GM10248 (cell line): ENCODE measurements around the gene ADAT3.

Experiments
- CTCF ChIA-PET: fragments of 300-600 bp; sonication (Branson Sonifier 250); formaldehyde crosslinking; extraction: SDS; loops from one replicate; lab custom pipeline; 2021; ENCODE audit warnings: antibody characterized with exemption; lab: Yijun Ruan, JAX
- POLR2A ChIA-PET: fragments of 350-650 bp; sonication (Branson Sonifier 250); formaldehyde crosslinking; extraction: SDS; loops from one replicate; lab custom pipeline; 2020; ENCODE audit warnings: antibody characterized with exemption; lab: Yijun Ruan, JAX
- DNase-seq: peaks from one replicate; pipeline ENCODE4 v3.0.0; 2012; ENCODE audit errors: extremely low spot score
- TF ChIP-seq, protein P1 (sequence below): IDR thresholded peaks from 2 replicates; pipeline ENCODE4 v1.5.1; 2012; ENCODE audit warnings: mild to moderate bottlenecking, low read depth; ENCODE audit errors: extremely low read depth, missing control alignments, control extremely low read depth

The ADAT3 gene

DNA sequence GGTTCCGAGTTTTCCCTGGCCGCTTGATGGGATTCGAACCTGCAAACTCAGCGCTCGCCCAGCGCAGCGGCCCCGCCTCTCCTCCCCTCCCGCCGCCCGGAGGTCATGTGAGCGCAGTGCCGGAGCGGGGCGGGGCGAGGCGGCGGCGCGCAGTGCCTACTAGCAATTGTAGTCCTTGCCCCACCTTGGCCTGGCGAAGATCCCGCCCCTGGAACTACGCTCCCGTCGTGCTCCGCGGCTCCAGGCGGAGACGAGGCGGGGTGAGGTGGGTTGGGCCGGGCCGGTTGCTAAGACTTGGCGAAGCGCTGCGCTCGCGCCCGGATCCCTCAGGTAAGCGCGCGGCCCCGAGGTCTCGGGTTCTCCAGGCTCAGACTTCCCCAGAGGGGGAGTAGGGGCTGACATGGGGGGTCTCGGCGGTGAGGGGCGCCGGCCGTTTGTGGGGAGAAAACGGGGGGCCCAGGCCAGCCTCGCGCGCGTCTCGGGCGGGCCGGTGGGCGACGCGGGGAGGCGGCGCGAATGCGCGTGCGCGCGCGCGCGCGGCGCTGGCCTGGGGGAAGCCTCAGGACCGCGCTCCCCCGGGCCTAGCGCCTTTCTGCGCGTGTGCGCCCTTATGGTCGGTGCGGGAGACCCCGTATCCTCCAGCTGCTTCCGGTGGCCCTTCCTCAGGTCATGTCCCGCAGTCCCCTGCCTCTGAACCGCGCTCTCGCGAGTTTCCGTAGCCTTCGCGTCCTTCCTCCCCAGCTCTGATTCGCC lies at the start of gene ADAT3, which contains the start of gene SCAMP4:
TSS of gene ADAT3 (plus strand) at position 290 of the 753 bp plus-strand sequence. CDS start 6,649 bp downstream, outside the sequence.
TSS of gene SCAMP4 (plus strand) at position 290 of the 753 bp plus-strand sequence. CDS start 9,621 bp downstream, outside the sequence.
- ChIA-PET POLR2A (interaction anchor here (1.1 kb wide), 1 partner anchor 18 kb away, joined by 3 read pairs; no protein-coding TSS in a partner anchor), CTCF (interaction anchor here (1.0 to 1.6 kb wide), 5 partner anchors 8 to 143 kb away, joined by 3 to 6 read pairs (median 3); no protein-coding TSS in a partner anchor)
- peak; percentile 97 for DNase-seq
- TF ChIP-seq, protein P1, sequence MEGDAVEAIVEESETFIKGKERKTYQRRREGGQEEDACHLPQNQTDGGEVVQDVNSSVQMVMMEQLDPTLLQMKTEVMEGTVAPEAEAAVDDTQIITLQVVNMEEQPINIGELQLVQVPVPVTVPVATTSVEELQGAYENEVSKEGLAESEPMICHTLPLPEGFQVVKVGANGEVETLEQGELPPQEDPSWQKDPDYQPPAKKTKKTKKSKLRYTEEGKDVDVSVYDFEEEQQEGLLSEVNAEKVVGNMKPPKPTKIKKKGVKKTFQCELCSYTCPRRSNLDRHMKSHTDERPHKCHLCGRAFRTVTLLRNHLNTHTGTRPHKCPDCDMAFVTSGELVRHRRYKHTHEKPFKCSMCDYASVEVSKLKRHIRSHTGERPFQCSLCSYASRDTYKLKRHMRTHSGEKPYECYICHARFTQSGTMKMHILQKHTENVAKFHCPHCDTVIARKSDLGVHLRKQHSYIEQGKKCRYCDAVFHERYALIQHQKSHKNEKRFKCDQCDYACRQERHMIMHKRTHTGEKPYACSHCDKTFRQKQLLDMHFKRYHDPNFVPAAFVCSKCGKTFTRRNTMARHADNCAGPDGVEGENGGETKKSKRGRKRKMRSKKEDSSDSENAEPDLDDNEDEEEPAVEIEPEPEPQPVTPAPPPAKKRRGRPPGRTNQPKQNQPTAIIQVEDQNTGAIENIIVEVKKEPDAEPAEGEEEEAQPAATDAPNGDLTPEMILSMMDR: no peak

DNA sequence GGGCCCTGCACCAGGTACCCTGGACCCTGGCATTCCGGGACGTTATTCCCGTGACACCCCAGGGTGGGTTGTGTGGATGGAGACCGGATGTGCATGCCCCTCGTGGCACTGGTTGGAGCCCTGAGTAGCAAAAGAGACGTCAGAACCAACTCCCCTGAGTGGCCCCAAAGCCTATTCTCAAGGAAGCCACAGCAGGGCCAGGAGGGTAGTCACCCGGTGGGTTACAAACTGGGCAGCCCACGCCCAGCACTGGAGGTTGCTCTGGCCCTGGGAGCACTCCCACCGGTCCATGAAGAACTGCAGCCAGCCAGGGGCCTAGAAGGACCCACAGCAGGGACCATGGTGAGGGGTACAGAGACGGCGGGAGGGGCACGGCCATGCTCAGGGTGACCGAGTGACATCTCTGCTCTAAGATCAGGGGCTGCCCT lies 49.4 kb upstream of the ADAT3 start:
- DNase-seq: no peak
- ChIA-PET POLR2A (interaction anchor here (0.5 kb wide), 1 partner anchor 8 kb away, joined by 3 read pairs; no protein-coding TSS in a partner anchor), CTCF (interaction anchor here (1.0 to 1.4 kb wide), 3 partner anchors 18 to 30 kb away, joined by 3 to 4 read pairs (median 4); no protein-coding TSS in a partner anchor)
- TF ChIP-seq, protein P1: no peak

DNA sequence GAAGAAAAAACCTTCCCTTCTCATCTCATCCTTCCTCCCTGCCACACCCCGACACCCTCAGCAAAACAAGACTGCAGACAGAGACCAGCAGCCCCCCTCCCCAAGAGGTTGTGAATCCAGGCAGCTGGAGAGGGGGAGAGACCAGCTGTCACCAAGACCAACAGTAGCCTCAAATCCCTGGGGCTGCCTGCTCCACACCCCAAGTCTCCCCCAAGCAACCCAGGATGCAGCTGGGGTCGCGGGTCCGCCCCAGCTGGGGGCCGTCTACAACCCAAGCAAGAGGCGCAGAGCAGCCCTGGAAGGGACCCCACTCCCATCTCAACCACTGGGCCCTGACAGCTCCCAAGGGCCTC lies 48.9 kb upstream of the ADAT3 start:
- POLR2A ChIA-PET: interaction anchor here (0.7 kb wide), 1 partner anchor 35 kb away, joined by 3 read pairs; no protein-coding TSS in a partner anchor
- CTCF ChIA-PET: interaction anchor here (1.0 to 3.2 kb wide), 2 partner anchors 18 to 30 kb away, joined by 4 to 12 read pairs; no protein-coding TSS in a partner anchor
- DNase-seq: no peak
- TF ChIP-seq, protein P1: no peak

DNA sequence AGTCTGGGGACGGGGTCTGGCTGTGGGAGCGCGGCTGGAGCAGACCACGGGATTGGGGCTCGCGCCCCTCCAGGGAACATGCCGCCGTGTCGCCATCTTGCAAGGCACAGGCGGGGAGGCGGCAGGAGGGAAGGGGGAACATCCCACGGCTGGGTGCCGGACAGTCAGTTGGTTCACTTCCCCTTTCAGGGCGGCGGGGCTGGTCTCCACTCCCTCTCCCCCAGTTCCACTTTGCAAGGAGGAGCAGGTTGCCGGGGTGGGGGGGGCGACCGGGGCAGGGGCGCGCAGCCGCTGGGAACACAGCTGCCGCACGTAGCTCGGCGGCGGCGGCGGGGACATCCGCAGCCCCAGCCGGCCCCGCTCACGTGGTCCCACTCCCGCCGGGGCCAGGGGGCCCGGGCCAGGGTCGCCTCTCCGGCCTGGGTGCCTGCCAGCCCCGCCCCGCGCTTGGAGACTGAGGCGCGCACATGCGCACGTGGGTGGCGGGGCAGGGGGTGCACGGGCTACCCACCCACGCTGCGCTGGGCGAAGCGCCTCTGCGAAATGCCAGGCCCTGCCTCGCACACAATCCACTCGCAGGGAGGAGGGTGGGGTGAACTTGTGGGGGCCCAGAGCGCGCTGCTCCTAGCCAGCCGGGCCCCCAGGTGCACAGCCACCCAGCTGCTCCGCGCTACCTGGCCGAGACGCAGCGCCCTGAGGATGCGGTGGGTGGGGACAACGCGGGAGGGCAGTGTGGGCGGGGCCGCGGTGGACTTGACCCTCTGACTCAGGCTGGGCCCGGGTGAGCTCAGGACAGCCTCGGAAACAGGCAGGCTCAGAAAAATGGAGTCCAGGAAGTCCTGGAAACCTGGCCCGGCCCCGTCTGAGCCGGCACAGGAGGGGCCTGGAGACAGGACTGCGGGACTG lies 48.2 kb upstream of the ADAT3 start:
- DNase-seq: peak; percentile 82
- ChIA-PET CTCF (interaction anchor here (0.6 to 3.2 kb wide), 7 partner anchors 8 to 184 kb away, joined by 3 to 12 read pairs (median 4); partner anchors contain the start of gene REXO1), POLR2A (interaction anchor here (0.7 kb wide), 1 partner anchor 34 kb away, joined by 3 read pairs; no protein-coding TSS in a partner anchor)

DNA sequence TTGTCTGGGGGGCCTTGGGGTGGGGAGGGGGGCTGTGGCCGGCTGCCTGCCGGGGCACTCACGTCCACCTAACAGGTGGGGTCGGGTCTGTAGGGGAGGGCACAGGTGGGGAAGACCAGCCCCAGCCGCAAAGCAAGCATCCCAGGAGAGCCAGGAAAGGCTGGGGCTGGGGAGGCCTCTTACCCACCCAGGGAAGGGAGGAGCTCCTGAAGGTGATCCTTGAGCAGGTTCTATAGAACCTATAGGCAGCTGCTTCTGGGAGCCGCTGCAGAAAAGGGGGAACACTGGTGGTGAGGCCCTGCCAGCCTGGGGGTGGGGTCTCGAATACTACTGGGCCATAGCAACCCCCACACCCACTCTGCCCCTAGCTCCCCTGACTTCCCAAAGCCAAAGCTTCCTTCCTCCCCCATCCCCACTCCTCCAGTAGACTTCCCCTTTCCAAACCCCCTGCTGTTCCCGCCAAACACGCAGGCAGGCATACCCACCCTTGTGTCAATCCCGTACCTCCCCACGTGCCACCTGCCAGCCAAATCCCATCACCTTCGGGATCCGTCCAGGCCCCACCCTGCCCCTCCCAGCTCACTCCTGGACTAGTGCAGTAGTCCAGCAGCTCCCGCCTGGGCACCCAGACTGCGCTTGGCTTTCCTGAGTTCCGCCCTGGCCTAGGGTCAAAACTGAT lies 47.4 kb upstream of the ADAT3 start:
- POLR2A ChIA-PET: interaction anchor here (0.6 to 0.7 kb wide), 2 partner anchors 589 to 596 kb away, joined by 3 to 5 read pairs; partner anchors contain the start of gene CIRBP
- TF ChIP-seq, protein P1: no peak
- CTCF ChIA-PET: interaction anchor here (1.0 to 3.2 kb wide), 5 partner anchors 9 to 185 kb away, joined by 4 to 12 read pairs (median 9); partner anchors contain the start of gene REXO1
- DNase-seq: no peak

More for the DNA sequence above, 48.2 kb upstream of the ADAT3 start:
- TF ChIP-seq, protein P1: no peak
